Activated gamma-delta T cell (primary cell): ENCODE results near the gene GRP.
"Not testable (repeated sequence)": the region's sequence is repeated elsewhere in the genome, so short reads cannot be mapped to it uniquely, and the experiment has no call there.

Source experiments
- DNase-seq: peaks from one replicate; lab custom pipeline; 2025; lab: John Stamatoyannopoulos, UW

GRP gene

DNA sequence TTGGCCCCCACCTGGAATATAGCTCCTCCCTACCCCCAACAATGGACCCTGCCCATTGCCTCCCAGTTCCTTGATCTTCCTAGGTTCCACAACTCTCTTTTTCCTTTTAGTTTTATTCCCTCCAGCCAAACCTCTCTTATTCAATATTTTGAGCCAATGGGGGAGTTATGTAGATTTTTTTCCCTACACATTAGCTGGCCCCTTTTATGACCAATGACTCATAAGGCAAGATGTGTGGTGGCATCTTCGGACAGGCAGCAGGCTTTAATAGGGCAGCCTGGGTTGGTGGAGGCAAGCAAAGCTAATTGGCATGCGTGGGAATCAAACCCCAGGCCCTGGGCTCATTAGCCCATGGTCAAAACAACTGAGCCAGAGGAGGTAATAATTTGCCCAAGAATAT is 9.2 kb downstream of the GRP start:
- no peak for DNase-seq

DNA sequence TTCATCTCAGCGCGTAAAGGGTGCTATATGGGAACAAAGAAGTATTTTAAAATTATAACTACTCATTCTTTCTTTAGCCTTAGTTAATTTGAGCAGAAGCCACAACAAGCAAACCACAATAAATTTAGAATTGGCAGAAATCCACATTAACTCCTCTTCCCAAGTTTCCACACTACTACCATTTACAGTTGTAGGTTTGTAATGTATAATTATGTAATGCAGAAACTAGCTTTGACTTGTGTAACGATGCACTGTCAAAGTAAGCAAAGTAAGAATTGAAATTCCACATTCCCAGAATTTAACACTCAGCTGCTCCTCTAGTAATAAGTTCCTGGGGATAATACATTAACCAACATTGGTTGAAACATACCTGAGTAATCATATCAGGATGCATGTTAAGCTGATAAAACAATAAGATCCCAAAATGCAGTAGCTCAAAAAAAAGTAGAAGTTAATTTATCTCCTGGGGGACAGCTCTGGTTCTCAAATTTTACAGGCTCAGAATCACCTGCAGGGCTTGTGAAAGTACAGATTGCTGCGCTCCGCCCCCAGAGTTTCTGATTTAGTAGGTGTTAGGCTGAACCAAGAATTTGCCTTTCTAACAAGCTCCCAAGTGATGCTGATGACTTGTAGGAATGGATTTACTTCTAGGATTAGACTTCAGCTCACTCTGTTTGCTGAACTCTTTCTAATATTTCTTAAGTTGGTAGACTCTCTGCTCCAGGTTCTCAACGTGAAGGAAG is 9.9 kb downstream of the GRP start:
- no peak for DNase-seq

DNA sequence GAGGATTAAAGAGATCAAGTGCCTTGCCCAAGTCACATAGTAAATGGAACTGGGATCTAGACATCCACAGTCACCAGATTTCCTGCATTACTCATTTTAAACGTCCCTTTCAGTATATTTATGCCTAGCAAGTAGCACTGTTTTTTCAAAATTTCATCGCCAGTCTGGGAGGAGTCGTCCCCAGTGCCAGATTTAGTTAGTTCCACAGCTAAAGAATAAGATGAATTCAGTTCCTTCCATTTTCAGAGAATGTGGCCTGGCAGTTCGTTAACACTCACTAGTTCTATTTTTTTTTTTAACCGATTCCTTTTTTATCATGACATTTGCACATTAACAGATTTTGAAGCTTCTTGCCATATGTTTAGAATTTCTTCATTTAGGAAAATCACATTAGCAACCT is 11.2 kb downstream of the GRP start:
- DNase-seq, result no peak

DNA sequence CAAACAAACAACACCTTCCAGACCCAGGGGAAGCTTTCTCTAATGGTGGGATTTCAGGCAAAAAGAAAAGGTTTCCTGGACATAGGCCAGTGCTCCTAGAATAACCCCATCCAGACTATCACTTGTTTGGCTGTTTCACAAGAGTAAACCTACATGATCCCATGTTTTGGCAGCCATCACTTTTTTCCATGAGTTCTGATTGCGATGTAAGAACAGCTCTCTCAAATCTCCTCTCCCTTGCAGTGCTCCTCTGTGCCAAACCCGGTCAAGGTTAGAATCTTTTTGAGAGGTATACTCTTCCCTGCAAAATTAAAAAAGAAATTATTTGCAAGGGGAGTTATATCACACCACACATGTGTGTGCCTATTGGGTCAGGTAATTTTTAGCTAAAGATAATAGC is 11.9 kb downstream of the GRP start:
- no peak for DNase-seq

DNA sequence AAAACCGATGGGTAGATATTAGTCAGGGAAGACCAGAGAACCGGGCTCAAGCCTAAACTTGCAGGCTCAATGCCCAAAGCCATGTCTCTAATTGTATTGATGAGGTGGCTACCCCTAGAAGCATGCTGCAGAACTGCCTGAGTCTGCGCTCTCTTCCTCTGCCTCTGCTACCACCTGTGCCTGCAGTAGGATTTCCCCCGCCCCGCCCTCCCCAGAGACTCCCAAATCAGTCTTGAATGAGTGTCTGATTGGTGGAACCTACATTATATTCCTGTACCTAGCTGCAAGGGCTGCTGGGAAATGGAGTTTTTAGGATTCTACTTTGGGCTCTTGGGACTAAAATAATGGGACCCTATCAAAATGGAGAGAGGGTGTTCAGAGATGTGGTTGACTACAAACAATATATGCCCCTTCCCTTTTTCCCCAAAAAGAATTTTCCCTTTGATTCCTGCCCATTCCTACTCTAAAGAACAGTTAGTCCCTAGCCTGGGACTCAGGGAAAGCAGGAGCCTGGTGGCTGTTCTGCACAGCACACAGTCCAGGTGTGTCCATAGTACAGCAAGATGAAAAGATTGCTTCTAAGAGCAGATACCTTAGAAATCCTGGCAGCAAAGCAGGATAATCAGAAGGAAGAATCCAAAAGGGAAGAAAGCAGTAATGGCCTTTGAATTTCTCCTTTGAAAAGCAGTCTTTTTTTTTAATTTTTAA is 12.5 kb downstream of the GRP start:
- no peak for DNase-seq

DNA sequence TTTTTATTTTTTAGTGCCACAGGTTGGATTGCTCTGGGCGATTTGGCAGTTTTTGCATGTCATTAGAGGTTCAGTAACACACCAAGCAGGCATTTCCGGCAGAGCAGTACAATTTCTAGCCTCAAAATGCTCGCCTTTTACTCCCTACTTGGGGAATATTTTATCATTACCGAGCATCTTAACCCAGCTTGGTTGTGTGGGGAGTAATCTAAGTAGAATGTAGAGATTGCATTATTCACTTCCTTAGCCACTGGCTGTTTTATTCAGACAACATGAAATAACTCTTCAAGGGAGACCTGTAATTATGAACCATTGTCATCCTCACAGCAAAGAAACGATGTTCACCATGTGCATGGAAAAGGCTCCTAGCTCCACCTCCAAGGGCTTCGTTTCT is 13.1 kb downstream of the GRP start:
- DNase-seq, result no peak

DNA sequence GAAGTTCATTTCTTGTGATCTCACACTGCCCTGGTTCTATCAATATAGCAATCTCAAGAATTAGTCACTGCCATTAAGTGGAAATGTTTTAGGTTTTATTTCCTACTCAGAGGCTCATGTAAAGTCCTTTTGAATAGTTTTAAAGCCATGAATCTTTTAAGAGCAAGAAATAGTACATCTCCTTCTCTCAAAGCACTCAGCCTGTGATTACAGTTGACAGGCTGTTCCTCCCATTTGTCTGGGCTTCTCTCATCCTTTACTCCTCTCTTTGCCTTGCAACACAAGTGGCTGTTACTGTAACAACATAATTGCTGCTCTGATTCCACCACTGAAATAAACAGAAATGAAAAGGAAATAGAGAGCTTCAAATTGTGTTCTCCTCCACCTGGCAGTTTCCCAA is 18.4 kb downstream of the GRP start:
- DNase-seq, result no peak

DNA sequence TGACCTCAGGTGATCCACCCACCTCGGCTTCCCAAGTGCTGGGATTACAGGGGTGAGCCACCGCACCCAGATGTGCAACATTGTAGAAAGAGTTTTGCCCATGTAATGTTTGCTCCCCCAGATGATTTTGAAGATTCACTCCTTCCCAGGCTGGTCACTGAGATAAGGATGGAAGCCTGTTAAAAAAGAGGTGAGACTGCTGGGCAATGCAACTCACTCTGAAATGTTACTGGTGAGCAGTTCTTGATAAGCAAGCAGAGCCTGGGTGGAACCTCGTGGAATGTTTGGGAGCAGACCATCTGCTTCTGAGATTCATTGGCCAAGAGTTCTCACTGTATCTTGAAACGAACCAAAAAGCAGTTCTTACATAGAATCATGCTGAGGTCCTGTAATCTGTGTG is 19.7 kb downstream of the GRP start:
- no peak for DNase-seq

DNA sequence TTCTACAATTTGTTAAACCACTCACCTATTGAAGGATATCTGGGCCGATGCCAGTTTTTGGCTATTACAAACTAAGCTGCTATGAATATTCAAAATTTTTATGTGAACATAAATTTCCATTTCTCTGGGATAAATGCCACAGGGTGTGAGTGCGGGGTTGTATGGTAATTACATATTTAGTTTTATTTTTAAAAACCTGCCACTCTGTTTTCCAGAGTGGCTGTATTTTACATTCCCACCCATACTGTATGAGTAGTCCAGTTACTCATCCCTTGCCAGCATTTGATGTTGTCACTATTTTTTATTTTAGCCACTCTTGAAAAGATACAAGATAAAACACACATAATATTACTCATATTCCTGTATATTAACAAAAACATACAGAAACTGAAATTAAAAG is 22.9 kb downstream of the GRP start:
- no peak for DNase-seq

DNA sequence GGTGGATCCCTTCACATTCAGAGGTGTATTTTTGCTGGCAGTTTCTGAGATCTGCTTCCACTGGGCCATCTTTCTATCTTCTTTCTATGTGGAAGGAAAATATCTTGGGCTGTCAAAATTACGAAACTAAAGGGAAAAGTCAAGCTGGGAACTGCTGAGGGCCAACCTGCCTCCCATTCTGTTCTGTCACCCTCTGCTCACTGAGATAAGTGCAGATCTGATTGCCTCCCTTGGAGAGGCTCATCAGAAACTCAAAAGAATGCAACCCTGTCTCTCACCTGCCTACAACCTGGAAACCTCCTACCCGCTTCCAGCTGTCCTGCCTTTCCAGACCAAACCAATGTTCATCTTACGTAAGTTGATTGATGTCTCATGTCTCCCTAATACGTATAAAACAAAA is 26.8 kb downstream of the GRP start:
- DNase-seq, result no peak

DNA sequence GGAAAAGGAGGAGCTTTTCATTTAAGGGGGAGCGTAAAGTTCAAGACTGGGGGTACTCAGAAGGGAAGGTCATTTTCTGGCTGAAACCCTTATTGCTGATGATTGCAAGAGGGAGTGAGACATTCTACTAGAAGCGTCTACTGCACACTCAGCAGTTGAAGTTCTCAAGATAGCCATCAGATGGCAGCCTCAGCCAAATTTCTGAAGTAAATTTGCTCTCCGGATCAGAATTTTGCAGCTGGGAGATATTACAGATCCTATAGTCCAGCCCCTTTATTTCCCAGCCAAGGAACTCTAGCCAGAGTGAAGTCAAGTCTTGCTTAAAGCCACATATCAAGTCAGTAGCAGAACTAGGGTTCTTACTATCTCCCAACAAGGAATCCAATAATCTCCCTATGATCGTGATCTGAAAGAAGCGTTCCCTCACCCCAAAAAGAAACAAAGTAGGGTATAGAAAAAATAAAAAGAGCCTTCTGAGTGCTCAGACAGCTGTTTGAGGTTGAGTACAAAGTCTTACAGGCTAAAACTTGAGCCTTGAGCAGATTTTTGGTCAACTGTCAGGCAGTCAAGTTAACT is 29.3 kb downstream of the GRP start:
- DNase-seq, result no peak

DNA sequence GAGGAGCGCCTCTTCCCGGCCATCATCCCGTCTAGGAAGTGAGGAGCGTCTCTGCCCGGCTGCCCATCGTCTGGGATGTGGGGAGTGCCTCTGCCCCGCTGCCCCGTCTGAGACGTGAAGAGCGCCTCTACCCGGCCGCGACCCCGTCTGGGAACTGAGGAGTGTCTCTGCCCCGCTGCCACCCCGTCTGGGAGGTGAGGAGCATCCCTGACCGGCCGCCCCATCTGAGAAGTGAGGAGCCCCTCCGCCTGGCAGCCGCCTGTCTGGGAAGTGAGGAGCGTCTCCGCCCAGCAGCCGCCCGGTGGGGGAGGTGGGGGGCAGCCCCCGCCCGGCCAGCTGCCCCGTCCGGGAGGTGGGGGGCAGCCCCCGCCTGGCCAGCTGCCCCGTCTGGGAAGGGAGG is 35.5 kb downstream of the GRP start:
- DNase-seq, result not testable (repeated sequence)

DNA sequence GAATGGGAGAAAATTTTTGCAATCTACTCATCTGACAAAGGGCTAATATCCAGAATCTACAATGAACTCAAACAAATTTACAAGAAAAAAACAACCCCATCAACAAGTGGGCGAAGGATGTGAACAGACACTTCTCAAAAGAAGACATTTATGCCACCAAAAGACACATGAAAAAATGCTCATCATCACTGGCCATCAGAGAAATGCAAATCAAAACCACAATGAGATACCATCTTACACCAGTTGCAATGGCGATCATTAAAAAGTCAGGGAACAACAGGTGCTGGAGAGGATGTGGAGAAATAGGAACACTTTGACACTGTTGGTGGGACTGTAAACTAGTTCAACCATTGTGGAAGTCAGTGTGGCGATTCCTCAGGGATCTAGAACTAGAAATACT is 41.9 kb downstream of the GRP start:
- not testable (repeated sequence) for DNase-seq

DNA sequence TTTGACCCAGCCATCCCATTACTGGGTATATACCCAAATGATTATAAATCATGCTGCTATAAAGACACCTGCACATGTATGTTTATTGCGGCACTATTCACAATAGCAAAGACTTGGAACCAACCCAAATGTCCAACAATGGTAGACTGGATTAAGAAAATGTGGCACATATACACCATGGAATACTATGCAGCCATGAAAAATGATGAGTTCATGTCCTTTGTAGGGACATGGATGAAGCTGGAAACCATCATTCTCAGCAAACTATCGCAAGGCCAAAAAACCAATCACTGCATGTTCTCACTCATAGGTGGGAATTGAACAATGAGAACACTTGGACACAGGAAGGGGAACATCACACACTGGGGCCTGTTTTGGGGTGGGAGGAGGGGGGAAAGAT is 42.3 kb downstream of the GRP start:
- not testable (repeated sequence) for DNase-seq

DNA sequence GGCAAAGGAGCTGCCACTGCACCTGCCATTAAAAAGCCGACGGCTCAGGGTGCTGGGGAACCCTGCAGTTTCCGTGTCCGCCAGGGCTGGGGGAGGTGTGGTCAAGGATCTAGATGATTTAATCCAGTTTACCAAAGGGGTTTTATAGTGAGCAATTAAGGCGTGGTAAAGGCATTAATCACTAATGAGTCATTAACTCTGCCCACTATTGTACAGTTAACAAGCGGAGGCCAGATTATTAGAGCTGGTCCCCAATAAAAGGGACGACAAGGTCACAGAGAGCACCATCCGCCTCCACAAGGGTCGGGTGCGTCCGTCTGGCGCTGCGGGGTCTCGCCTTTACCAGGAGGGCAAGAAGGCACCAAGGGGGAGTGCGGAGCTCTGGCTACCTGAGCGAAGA is 43.7 kb downstream of the GRP start:
- no peak for DNase-seq

DNA sequence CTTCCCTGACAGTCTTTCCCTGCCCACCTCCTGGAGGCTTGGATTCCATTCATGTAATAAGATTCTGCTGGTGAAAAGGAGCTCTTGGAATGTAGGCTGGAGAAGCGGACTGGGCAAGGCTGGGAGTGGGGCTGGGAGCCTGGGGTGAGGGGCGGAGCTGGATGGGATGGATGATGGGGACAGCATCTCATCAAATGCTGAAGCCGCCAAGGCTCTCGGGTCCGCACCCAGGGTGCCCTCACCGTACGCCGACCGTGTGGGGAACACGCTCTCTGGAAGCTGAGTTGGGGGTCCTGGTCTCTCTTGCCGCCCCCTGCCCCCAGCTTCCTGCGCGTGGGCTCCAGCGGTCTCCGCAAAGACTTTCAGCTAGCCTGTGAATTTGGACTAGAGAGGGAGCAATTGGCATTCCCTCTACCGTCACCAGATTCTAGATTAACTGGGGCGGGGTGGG is 44.2 kb downstream of the GRP start:
- DNase-seq, result no peak

DNA sequence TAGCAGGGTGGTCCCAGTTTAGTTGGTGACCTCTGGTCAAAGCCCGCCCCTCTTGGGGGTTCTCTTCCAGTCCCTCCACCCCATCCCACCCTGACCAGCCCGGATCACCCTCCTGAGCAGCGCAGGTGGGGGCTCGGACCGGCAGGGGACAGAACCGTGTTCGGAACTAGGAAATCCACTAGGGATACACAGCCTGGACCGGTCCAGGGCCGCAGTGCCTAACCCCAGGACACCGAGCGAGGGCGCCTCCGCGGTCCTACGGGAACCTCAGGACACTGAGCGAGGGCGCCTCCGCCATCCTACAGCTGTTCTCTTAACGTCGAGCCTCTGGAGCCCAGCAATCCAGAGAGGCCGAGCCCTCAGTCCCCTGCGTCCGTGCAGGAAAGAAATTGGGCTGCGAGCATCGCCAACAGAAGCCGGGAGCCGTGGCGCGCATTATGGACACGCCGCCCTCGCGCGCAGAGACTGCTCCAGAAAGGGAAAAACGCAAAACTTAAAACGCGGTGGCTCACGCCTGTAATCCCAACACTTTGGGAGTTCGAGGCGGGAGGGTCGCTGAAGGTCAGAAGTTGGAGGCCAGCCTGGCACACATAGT is 44.8 kb downstream of the GRP start:
- DNase-seq, result no peak

DNA sequence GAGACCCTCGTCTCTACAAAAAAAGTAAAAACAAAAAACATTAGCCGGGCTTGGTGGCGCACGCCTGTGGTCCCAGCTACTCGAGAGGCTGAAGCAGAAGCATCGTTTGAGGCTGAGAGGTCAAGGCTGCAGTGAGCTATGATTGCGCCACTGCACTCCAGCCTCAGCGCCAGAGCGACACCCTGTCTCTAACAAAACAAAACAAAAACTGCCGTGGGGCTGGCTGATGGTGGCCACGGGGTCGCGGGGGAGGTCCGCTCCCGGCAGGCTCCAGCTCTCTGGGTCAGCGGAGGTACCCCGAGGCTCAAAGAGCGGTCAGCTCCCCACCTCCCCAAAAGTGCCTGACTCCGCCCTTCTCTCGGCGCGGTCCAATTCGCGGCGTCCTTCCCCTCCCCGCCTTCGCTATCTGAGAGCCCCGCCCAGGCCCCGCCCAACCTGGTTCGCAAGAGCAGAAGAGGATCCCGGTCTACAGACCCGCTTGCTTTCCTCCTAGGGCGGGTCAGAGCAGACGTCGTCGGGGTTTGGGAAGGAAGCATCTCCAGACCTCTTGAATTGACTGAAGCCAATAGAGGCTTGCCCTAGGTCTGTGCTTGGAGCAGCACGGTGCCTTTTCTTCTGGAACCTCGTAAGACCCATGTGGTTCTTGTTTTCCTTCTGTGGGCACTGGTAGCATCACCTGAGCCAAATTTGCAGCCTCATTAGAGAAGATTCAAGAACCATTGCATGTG is 45.5 kb downstream of the GRP start:
- DNase-seq, result no peak

DNA sequence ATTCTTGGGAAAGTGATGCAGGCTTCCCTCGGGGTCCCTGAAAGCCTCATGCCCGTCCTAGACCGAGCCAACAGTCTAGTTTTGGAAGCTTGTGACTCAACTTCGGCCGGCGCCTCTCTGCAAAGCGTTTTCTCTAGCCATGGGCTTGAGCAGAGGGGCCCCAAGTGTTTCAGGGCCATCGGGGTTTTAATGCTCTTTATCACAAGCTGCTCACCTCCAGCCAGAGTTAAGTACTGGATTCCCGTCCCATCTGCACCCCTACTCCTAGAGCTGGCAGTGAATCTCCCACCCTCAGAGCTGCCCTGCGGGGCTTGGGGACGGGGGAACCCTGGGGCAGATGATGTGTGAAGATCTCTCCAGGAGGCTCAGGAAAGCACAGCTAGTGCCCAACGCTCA is 46.0 kb downstream of the GRP start:
- no peak for DNase-seq

DNA sequence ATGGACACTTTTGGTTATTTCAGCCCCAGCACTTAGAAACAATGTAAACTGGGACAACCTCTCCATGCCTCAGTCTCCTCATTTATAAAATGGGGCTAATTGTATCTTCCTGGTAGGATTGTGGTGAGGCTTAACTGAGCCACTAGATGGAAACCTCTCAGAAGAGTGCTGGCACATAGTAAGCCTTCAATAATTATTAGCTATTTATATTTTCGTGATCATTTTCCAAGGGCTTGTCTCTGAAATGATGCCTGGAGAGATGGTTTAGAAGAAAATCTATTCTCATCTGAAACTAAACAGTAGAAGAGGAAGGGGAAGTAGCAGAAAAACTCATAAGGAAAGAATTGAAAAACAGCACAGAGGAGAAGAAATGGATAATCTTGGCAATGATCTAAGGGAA is 46.5 kb downstream of the GRP start:
- no peak for DNase-seq

DNA sequence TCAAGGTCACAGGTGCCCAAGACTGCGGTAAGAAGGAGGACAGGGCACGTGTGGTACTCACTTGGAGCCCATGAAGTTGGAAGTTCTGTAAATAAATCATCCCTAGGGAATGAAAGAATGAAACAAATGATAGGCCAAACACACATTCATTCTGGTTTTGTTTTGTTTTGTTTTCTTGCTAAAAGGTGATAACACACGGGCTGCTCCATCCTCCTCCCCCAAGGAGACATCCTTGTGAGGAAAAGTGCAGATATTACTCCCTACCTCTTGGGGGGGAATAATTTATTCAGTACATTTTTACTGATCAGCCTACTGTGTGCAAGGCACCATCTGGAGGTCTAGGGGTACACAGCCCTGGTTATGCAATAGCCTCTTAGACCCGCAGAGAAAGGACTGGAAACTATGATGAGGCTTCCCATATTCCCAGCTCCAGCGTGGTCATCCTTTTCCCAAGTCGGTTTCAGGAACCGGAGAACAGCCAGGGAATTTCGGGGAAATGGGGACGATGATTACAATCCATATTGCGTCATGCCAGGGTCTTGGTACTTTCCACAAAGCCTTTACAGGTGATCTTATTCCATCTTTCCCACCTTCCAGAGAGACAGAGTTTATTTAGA is 47.0 kb downstream of the GRP start:
- DNase-seq, result no peak
